Amniotic epithelial cell (primary cell): ENCODE results near the gene MYD88.
A peak's percentile ranks its signal among the peaks of the same experiment; 100 is the strongest.

Source experiments
- DNase-seq: peaks from one replicate; pipeline ENCODE4 v3.0.0-alpha.2; 2010; ENCODE audit warnings: low read depth

Gene MYD88

GRCh38 chr3:38138349-38139190, at the start of gene MYD88:
Gene MYD88 (plus strand): TSS chr3:38138661. CDS start chr3:38138701, 40 bp downstream.
- DNase-seq: peak; percentile 34

GRCh38 chr3:38089163-38089562, 49.3 kb upstream of the MYD88 start:
- DNase-seq: no peak

GRCh38 chr3:38090453-38090852, 48.0 kb upstream of the MYD88 start:
- DNase-seq: no peak

GRCh38 chr3:38094999-38095398, 43.5 kb upstream of the MYD88 start:
- DNase-seq: no peak

- DNase-seq: no peak
Measured at GRCh38 chr3:38095669-38096483, 42.6 kb upstream of the MYD88 start.

GRCh38 chr3:38097446-38098375, 40.8 kb upstream of the MYD88 start:
- DNase-seq: no peak

GRCh38 chr3:38098376-38098723, 40.1 kb upstream of the MYD88 start:
- no peak for DNase-seq

- DNase-seq: no peak
Measured at GRCh38 chr3:38099518-38099917, 38.9 kb upstream of the MYD88 start.

GRCh38 chr3:38100498-38100897, 38.0 kb upstream of the MYD88 start:
- no peak for DNase-seq

- DNase-seq: no peak
Measured at GRCh38 chr3:38101811-38102443, 36.5 kb upstream of the MYD88 start.

GRCh38 chr3:38102444-38102814, 36.0 kb upstream of the MYD88 start:
- DNase-seq: no peak

- no peak for DNase-seq
Measured at GRCh38 chr3:38105525-38105924, 32.9 kb upstream of the MYD88 start.

GRCh38 chr3:38107911-38108648, 30.4 kb upstream of the MYD88 start:
- no peak for DNase-seq

GRCh38 chr3:38108649-38109579, 29.5 kb upstream of the MYD88 start:
- DNase-seq: no peak

- DNase-seq: no peak
Measured at GRCh38 chr3:38109580-38110313, 28.7 kb upstream of the MYD88 start.

- no peak for DNase-seq
Measured at GRCh38 chr3:38110314-38111050, 28.0 kb upstream of the MYD88 start.

- no peak for DNase-seq
Measured at GRCh38 chr3:38111201-38111600, 27.3 kb upstream of the MYD88 start.

- no peak for DNase-seq
Measured at GRCh38 chr3:38111696-38112377, 26.6 kb upstream of the MYD88 start.
